CD4-positive, alpha-beta T cell treated with Interleukin-21 for 1 hour (primary cell): Measurements from ENCODE around the gene PEX3.
"Not testable (repeated sequence)": the region's sequence is repeated elsewhere in the genome, so short reads cannot be mapped to it uniquely, and the experiment has no call there.

ENCODE experiments used
- DNase-seq: peaks from one replicate; pipeline ENCODE4 v3.0.0-alpha.2; 2020

PEX3 gene

DNA sequence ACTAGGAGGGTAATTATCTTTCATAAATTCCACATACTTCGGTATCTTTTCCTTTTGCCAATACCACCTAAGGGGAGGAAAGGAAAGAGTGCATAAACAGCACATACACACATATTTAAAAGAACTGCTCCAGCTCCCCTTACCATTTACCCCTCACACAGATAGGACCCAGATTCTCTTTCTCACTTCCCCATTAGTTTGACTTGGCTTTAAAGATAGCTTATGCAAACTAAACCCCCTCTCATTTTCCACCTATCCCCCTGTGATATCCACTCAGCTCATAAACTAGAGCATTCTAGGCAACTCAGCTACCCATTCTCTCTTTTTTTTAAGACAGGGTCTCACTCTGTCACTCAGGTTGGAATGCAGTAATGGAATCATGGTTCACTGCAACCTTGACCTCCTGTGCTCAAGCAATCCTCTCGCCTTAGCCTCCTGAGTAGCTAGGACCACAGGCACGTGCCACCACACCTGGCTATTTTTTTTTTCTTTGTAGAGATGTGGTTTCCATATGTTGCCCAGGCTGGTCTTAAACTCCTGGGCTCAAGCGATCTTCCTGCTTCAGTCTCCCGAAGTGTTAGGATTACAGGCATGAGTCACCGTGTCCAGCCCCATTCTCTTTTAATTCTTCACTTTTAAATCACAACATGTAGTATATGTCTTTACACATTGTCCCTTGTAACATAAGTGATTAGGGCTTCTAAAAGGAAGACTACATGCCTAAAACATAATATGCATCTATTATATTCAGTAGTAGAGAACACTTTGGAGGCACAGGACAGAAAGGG, 56.9 kb downstream of the PEX3 start:
- DNase-seq: no peak

- not testable (repeated sequence) for DNase-seq
Observed at GRCh38 chr6:143510326-143510725, 59.7 kb downstream of the PEX3 start.

DNA sequence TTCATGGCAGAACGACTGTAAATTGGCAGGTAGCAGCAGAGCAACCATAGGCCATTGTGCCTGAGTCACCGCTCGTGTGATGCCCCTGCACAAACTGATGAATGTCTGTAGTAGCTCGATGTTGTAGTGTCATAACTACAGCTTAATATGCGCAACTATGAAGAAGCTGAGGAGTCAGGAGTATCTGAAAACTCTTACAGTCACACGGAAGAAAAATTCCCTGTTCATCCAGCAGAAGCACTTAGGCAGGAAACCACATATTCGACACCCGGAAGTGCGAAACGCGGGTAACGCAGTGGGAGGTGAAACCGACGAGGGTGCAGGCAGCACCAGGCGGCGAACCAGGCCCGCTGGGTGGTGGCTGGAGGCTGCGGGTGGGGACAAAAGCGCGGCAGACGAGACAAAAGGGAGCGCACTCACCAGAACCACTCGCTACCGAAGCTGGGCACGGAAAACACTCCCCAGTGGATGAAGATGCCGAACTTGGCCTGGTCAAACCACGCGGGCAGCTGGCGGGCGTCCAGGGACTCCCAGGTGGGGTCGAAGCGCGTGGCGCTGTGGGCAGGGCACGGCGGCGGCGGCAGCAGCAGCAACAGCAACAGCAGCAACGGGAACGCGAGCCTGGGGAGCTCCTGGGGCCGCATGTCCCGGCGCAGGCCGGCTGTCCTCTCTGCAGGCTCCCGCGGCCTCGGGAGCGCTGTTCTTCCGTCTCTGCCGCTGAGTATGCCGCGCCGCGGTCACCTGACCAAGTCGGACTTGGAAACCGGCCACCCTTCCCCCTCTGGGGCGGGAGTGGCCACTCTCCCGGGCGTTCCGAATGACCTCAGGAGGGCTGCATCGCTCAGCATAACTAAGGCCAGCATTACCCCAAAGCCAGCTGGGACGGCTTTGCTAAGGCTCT, 60.6 kb downstream of the PEX3 start, which contains the start of gene FUCA2:
Gene FUCA2, minus strand, starts transcription at position 730 of the 901 bp plus-strand sequence. Its CDS starts 86 bp downstream, at position 644.
- peak; percentile 72 for DNase-seq

- DNase-seq: peak; percentile 63
Observed at GRCh38 chr6:143513410-143513809, 62.8 kb downstream of the PEX3 start.

DNA sequence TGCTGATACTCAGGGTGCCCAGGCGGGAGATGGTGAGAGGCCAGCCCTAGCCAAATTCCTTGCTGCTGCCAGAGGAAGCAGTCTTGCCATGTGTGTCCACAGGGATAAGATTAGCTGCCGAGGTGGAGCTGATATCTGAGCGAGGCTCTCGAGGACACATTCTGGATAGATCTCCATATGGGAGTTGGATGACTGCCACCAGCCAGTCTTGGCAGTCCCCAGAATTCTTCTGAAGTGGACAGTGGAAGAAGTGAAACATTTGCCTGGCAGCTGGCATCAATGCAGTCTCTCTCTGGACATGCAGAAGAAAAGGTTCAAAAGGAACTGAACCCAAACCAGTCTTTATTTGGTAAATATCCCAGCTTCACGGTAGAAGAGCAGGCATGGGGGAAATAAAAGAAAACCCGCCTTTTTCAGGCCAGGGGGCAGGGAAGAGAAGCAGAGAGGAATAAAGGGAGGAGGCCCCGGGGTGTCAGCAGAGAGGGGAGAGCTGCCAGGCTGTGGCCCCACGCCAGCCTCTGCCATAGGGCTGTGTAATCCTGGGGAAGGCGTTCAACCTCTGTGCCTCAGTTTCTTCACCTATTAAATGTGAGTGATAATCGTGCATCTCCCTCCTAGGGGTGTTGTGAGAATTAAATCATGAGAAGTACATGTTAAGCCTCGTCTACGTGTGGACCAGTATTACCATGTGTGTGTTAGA, 64.6 kb downstream of the PEX3 start:
- no peak for DNase-seq

GRCh38 chr6:143515766-143516355, 65.3 kb downstream of the PEX3 start:
- no peak for DNase-seq

- no peak for DNase-seq
Observed at GRCh38 chr6:143516690-143517446, 66.3 kb downstream of the PEX3 start.

GRCh38 chr6:143517447-143517773, 66.8 kb downstream of the PEX3 start:
- no peak for DNase-seq

GRCh38 chr6:143522039-143522600, 71.5 kb downstream of the PEX3 start:
- DNase-seq: no peak

DNA sequence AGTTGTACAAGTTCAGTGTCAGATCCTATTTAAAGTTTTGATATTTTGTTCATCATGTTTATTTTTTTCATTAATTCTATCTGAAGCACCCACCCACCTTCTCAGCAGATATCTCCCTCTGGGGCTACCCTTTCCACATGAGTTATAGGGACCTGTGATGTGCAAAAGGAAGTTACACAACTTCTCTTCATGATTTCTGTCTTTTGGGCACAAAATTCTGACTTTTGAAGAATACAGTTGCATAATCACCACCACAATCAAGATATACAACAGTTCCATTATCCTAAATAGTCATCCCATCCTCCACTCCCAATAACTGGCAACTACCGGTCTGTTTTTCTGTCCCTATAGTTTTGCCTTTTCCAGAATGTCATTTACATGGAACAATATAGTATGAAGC, 74.8 kb downstream of the PEX3 start:
- no peak for DNase-seq

GRCh38 chr6:143527677-143528076, 77.1 kb downstream of the PEX3 start:
- no peak for DNase-seq

DNA sequence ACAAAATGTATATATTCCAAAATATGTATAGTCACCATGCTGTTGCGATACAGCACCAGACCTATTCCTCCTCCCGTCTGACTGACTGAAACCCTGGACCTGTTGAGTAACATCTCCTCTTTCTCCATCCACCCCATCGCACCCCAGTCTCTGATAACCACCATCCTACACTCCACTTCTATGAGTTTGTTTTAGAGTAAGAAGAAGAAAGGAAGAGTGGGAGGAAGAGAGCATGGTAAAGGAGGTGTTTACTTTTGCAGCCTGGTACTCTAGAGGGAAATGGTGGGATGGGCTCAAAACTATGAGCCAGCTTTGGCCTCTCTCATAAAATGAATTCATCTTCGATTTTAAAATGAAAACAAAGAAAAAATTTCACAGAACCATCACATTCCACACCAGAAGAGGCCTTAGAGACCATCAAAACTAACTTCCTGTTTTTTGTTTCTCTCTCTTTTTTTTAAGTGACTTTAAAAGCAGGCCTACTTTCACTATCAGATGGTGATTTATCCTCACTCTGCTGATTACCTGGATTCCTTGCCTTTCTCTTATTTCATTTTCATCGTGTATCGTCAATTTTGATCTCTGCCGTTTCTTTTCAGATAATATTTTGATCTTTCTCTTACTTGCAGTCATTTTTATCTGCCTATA, 77.7 kb downstream of the PEX3 start:
- peak; percentile 36 for DNase-seq

- DNase-seq: no peak
Observed at GRCh38 chr6:143529095-143529494, 78.5 kb downstream of the PEX3 start.

GRCh38 chr6:143531720-143532499, 81.3 kb downstream of the PEX3 start:
- DNase-seq: no peak

DNA sequence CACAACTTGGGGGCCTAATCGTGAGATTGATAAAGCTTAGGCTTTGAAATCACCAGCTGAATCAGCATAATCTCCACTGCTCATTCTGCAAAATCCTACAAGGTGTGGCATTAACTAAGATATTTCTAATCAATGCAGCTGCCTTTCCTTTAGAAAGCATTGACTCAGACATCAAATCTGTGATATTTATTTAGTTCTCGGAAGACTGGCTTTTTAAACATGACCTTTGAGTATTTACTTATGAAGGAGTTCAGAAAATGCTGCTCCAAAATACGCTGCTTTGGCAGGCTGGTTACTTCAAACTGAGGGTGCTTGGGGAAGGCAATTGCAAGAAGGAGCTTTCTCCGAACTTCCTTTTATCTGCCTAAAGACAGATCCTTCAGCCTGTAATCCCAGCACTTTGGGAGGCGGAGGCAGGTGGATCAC, 84.6 kb downstream of the PEX3 start:
- no peak for DNase-seq

DNA sequence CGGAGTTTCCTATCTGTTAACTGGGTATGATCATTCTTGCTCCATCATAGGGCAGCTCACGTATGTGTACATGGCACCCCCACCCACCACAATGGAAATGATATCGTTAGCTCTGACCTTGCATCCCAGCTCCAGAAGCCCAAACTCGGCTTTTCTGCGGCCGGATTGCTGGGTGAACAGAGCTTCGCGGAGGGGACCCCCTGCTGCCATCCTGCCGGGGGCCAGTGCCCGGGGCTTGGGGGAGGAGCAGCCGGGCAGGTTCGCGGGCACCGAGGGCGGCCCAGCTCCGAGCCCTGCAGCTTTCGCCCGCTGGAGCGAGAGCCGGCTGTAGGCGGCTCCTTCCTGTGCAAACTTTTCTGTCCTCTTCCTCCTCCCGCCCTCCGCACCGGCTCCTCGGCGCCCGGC, 85.9 kb downstream of the PEX3 start:
- DNase-seq: peak; percentile 55

- DNase-seq: peak; percentile 67
Observed at GRCh38 chr6:143536866-143537691, 86.5 kb downstream of the PEX3 start.

DNA sequence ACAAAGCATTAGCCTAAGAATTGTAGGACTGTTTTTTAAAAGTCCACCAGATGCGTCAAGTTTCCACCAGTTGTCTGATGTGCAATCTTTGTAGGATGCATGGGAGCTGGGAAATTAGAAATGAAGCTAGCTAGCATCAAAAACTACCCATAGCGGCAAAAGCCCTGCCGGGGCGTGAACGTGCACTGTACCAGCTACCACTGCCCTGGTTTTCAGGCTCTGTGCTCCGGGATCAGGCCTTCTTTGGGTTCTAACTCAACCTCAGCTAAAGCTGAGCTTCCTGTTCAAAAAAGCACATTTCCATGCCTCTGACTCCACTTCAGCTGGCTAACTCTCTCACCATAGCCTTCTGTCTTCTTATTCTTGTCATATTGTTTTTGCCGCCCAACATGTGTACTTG, 87.8 kb downstream of the PEX3 start:
- DNase-seq: peak; percentile 23

DNA sequence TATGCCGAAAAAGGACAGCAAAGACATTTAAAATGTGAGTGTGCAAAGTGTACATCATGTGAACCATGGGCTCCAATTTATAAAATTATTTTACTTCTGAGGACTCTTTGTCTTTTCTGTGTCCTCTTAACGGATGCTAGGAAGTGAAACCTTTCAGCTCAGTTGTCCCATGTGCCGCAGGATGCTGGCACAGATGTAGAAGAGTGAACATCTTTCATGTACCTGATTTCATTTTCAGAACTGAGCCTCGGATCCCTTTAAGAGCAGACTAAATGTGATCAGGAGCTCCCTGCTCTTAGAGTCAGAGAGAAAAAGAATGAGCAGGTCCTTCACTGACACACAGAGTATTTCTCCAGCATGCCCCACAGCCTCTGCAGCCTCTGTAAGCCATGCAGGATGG, 88.5 kb downstream of the PEX3 start:
- peak; percentile 35 for DNase-seq
